Mesenchymal stem cell (in vitro differentiated cells and primary cell): Measurements from ENCODE around the gene C1QTNF8.
"Not testable (repeated sequence)": the region's sequence is repeated elsewhere in the genome, so short reads cannot be mapped to it uniquely, and the experiment has no call there.

Experiments used
- DNase-seq: peaks from one replicate; pipeline ENCODE4 v3.0.0-alpha.2; 2013
- H2AFZ ChIP-seq: one replicate; pipeline ENCODE4 v1.6.1; 2013; ENCODE audit warnings: low read depth, mild to moderate bottlenecking, control low read depth, inconsistent platforms, low read length, moderate library complexity
- H2AK5ac ChIP-seq: 2 replicates; pipeline ENCODE4 v1.6.1; 2013; ENCODE audit warnings: low read length, moderate library complexity, mild to moderate bottlenecking, inconsistent platforms; ENCODE audit not compliant: severe bottlenecking
- H2BK120ac ChIP-seq: one replicate; pipeline ENCODE4 v1.6.1; 2013; ENCODE audit warnings: low read depth, mild to moderate bottlenecking, inconsistent platforms, low read length, moderate library complexity
- H2BK12ac ChIP-seq, 2 experiments: one replicate each; pipeline ENCODE4 v1.6.1; 2013; ENCODE audit warnings: inconsistent platforms in 2 of 2, low read length in 2 of 2, mild to moderate bottlenecking in 2 of 2, moderate library complexity in 2 of 2, control low read depth in 1 of 2
- H2BK15ac ChIP-seq: one replicate; pipeline ENCODE4 v1.6.1; 2013; ENCODE audit warnings: mild to moderate bottlenecking, low read depth, inconsistent platforms; ENCODE audit not compliant: poor library complexity, severe bottlenecking
- H2BK5ac ChIP-seq: 2 replicates; pipeline ENCODE4 v1.6.1; 2013; ENCODE audit warnings: low read depth, mild to moderate bottlenecking, low read length, control low read depth, inconsistent platforms; ENCODE audit not compliant: poor library complexity, severe bottlenecking
- H3K14ac ChIP-seq, 2 experiments: one replicate each; pipeline ENCODE4 v1.6.1; 2013; ENCODE audit warnings: inconsistent platforms in 2 of 2, low read length in 2 of 2, control low read depth in 1 of 2, mild to moderate bottlenecking in 1 of 2, moderate library complexity in 1 of 2
- H3K18ac ChIP-seq, 2 experiments: one replicate each; pipeline ENCODE4 v1.6.1; 2013; ENCODE audit warnings: inconsistent platforms in 2 of 2, low read length in 2 of 2, control low read depth in 1 of 2, low read depth in 1 of 2, mild to moderate bottlenecking in 1 of 2
- H3K23ac ChIP-seq, 2 experiments: one replicate each; pipeline ENCODE4 v1.6.1; 2013; ENCODE audit warnings: inconsistent platforms in 2 of 2, low read length in 2 of 2, mild to moderate bottlenecking in 2 of 2, moderate library complexity in 2 of 2, control low read depth in 1 of 2
- H3K27ac ChIP-seq: 2 replicates; pipeline ENCODE4 v1.5.1; 2013; ENCODE audit warnings: mild to moderate bottlenecking, moderate library complexity, low read length, control low read depth, inconsistent platforms; ENCODE audit not compliant: poor library complexity, severe bottlenecking
- H3K27me3 ChIP-seq, 2 experiments: 2 replicates each; pipeline versions ENCODE4 v1.6.1 to v1.7.0; 2013; ENCODE audit warnings: low read length in 2 of 2, mild to moderate bottlenecking in 2 of 2, moderate library complexity in 2 of 2, control low read depth in 1 of 2, inconsistent platforms in 1 of 2; ENCODE audit not compliant: control insufficient read depth in 1 of 2, insufficient read depth in 1 of 2
- H3K36me3 ChIP-seq, 2 experiments: 2 replicates each; pipeline versions ENCODE4 v1.6.1 to v1.7.0; 2013; ENCODE audit warnings: low read length in 2 of 2, control low read depth in 1 of 2, inconsistent platforms in 1 of 2, low read depth in 1 of 2, mild to moderate bottlenecking in 1 of 2; ENCODE audit not compliant: insufficient read depth in 2 of 2, control insufficient read depth in 1 of 2
- H3K4ac ChIP-seq, 2 experiments: one replicate each; pipeline ENCODE4 v1.6.1; 2013; ENCODE audit warnings: inconsistent platforms in 2 of 2, low read length in 2 of 2, mild to moderate bottlenecking in 2 of 2, moderate library complexity in 2 of 2, control low read depth in 1 of 2, low read depth in 1 of 2
- H3K4me1 ChIP-seq: 2 replicates; pipeline ENCODE4 v1.6.1; 2013; ENCODE audit warnings: low read depth, low read length, control low read depth; ENCODE audit not compliant: control insufficient read depth, insufficient read depth
- H3K4me2 ChIP-seq: 2 replicates; pipeline ENCODE4 v1.6.1; 2013; ENCODE audit warnings: low read length, mild to moderate bottlenecking, inconsistent platforms; ENCODE audit not compliant: poor library complexity, severe bottlenecking
- H3K4me3 ChIP-seq, 2 experiments: 2 replicates each; pipeline versions ENCODE4 v1.5.1 to v1.7.0; 2013; ENCODE audit warnings: low read length in 2 of 2, mild to moderate bottlenecking in 2 of 2, control low read depth in 1 of 2, low read depth in 1 of 2; ENCODE audit not compliant: insufficient read depth in 1 of 2
- H3K79me1 ChIP-seq: replicated peaks from 2 replicates; pipeline ENCODE4 v1.6.1; 2013; ENCODE audit warnings: mild to moderate bottlenecking, control low read depth, low read length, inconsistent platforms; ENCODE audit not compliant: poor library complexity, severe bottlenecking
- H3K9ac ChIP-seq: 2 replicates; pipeline ENCODE4 v1.7.0; 2013; ENCODE audit warnings: mild to moderate bottlenecking, low read length, moderate library complexity
- H3K9me3 ChIP-seq: 2 replicates; pipeline ENCODE4 v1.7.0; 2013; ENCODE audit warnings: mild to moderate bottlenecking, low read length; ENCODE audit not compliant: control insufficient read depth
- H4K8ac ChIP-seq: one replicate; pipeline ENCODE4 v1.6.1; 2013; ENCODE audit warnings: inconsistent platforms, mild to moderate bottlenecking, low read length, moderate library complexity
- H4K91ac ChIP-seq: one replicate; pipeline ENCODE4 v1.6.1; 2013; ENCODE audit warnings: mild to moderate bottlenecking, low read length, inconsistent platforms
- WGBS: methylation state at CpG from one replicate; pipeline ENCODE4 v1.1.7; 2013; ENCODE audit warnings: mixed read lengths; 5-methylcytosine and 5-hydroxymethylcytosine counted together

C1QTNF8 gene

GRCh38 chr16:1094124-1094479 lies 1.9 kb downstream of the C1QTNF8 start:
- H3K4me3 ChIP-seq: no peak overlapping the region
- no peak overlapping the region for H3K18ac ChIP-seq
- H3K27ac ChIP-seq: no peak overlapping the region
- H2BK5ac ChIP-seq: no peak overlapping the region
- H3K79me1 ChIP-seq: no peaks in the 10 kb centered on the region
- H3K27me3 ChIP-seq: peaks cover 0 to 61% of the 10 kb centered on the region in 2 experiments
- no peaks in the 10 kb centered on the region for H3K36me3 ChIP-seq
- H2BK120ac ChIP-seq: no peak overlapping the region
- no peak overlapping the region for H2BK12ac ChIP-seq
- DNase-seq: no peak
- no peaks in the 10 kb centered on the region for H3K9me3 ChIP-seq
- no peak overlapping the region for H3K4ac ChIP-seq
- H3K4me2 ChIP-seq: no peak overlapping the region
- WGBS: 77% methylated on average over 13 of the region's 13 CpGs
- no peak overlapping the region for H4K91ac ChIP-seq
- H3K4me1 ChIP-seq: peaks cover 5% of the 10 kb centered on the region
- no peak overlapping the region for H3K14ac ChIP-seq
- H3K23ac ChIP-seq: no peak overlapping the region
- no peak overlapping the region for H2AFZ ChIP-seq
- no peak overlapping the region for H2AK5ac ChIP-seq
- no peak overlapping the region for H3K9ac ChIP-seq
- no peak overlapping the region for H4K8ac ChIP-seq
- no peak overlapping the region for H2BK15ac ChIP-seq

- H3K4me1 ChIP-seq: peaks cover 5% of the 10 kb centered on the region
- no peak overlapping the region for H2AK5ac ChIP-seq
- H2BK12ac ChIP-seq: no peak overlapping the region
- no peak overlapping the region for H3K4ac ChIP-seq
- no peak overlapping the region for H4K91ac ChIP-seq
- H4K8ac ChIP-seq: no peak overlapping the region
- no peak overlapping the region for H3K9ac ChIP-seq
- no peak overlapping the region for H3K18ac ChIP-seq
- no peaks in the 10 kb centered on the region for H3K36me3 ChIP-seq
- 79% methylated on average over 83 of the region's 85 CpGs for WGBS
- H3K27me3 ChIP-seq: peaks cover 0 to 63% of the 10 kb centered on the region in 2 experiments
- no peak overlapping the region for H3K14ac ChIP-seq
- no peak overlapping the region for H2BK5ac ChIP-seq
- H2AFZ ChIP-seq: no peak overlapping the region
- H3K4me2 ChIP-seq: no peak overlapping the region
- no peak overlapping the region for H3K27ac ChIP-seq
- no peak for DNase-seq
- H2BK120ac ChIP-seq: no peak overlapping the region
- no peaks in the 10 kb centered on the region for H3K9me3 ChIP-seq
- H3K79me1 ChIP-seq: no peaks in the 10 kb centered on the region
- no peak overlapping the region for H3K23ac ChIP-seq
- no peak overlapping the region for H3K4me3 ChIP-seq
- no peak overlapping the region for H2BK15ac ChIP-seq
Observed at GRCh38 chr16:1093284-1094123, 2.5 kb downstream of the C1QTNF8 start.

- H3K79me1 ChIP-seq, H3K14ac ChIP-seq, H2BK12ac ChIP-seq, H2AFZ ChIP-seq, H3K4ac ChIP-seq, H3K4me2 ChIP-seq, H3K18ac ChIP-seq, H4K91ac ChIP-seq, H3K36me3 ChIP-seq, H3K23ac ChIP-seq, H2BK120ac ChIP-seq, H2BK5ac ChIP-seq, H3K4me3 ChIP-seq, DNase-seq, H3K9ac ChIP-seq, H3K4me1 ChIP-seq, H2AK5ac ChIP-seq, H3K27ac ChIP-seq, H3K9me3 ChIP-seq, H4K8ac ChIP-seq, H2BK15ac ChIP-seq: not testable (repeated sequence)
- WGBS: 95% methylated on average over 21 of the region's 40 CpGs
- H3K27me3 ChIP-seq: peaks cover 0 to 63% of the 10 kb centered on the region in 2 experiments
Observed at GRCh38 chr16:1092685-1093283, 3.3 kb downstream of the C1QTNF8 start.

- peaks cover 0 to 63% of the 10 kb centered on the region in 2 experiments for H3K27me3 ChIP-seq
- H2BK120ac ChIP-seq: no peak overlapping the region
- 96% methylated on average over 23 of the region's 27 CpGs for WGBS
- no peak overlapping the region for H2BK5ac ChIP-seq
- no peaks in the 10 kb centered on the region for H3K36me3 ChIP-seq
- no peak overlapping the region for H2BK12ac ChIP-seq
- H3K4me2 ChIP-seq: no peak overlapping the region
- no peak overlapping the region for H2BK15ac ChIP-seq
- H3K4me1 ChIP-seq: no peaks in the 10 kb centered on the region
- no peak overlapping the region for H2AFZ ChIP-seq
- H3K9me3 ChIP-seq: no peaks in the 10 kb centered on the region
- no peak overlapping the region for H3K14ac ChIP-seq
- no peak overlapping the region for H2AK5ac ChIP-seq
- H4K91ac ChIP-seq: no peak overlapping the region
- DNase-seq: no peak
- no peaks in the 10 kb centered on the region for H3K79me1 ChIP-seq
- no peak overlapping the region for H4K8ac ChIP-seq
- no peak overlapping the region for H3K9ac ChIP-seq
- H3K4me3 ChIP-seq: no peak overlapping the region
- H3K27ac ChIP-seq: no peak overlapping the region
- no peak overlapping the region for H3K18ac ChIP-seq
- no peak overlapping the region for H3K23ac ChIP-seq
- H3K4ac ChIP-seq: no peak overlapping the region
Observed at GRCh38 chr16:1091992-1092552, 4.0 kb downstream of the C1QTNF8 start.
